Progenitor cell of endocrine pancreas (in vitro differentiated cells): ENCODE measurements around the gene ADD3. TPM values are rescaled to one million over a fixed set of nuclear protein-coding genes. Genes with fewer than 3 reads are reported as not detected.

Experiments used
- DNase-seq: peaks from one replicate; pipeline ENCODE4 v3.0.0; 2021; ENCODE audit warnings: low spot score; ENCODE audit not compliant: unreplicated experiment
- H3K27ac Mint-ChIP-seq: 2 replicates; pipeline ENCODE4 v1.8.0; 2021; ENCODE audit warnings: mild to moderate bottlenecking, moderate library complexity, mixed read lengths
- H3K27me3 Mint-ChIP-seq: 2 replicates; pipeline ENCODE4 v1.8.0; 2021; ENCODE audit warnings: mixed read lengths
- H3K36me3 Mint-ChIP-seq: 2 replicates; pipeline ENCODE4 v1.8.0; 2022; ENCODE audit warnings: mixed read lengths; ENCODE audit not compliant: insufficient read depth
- H3K4me1 Mint-ChIP-seq: 2 replicates; pipeline ENCODE4 v1.8.0; 2021; ENCODE audit warnings: low read depth, mixed read lengths
- H3K4me3 Mint-ChIP-seq: 2 replicates; pipeline ENCODE4 v1.8.0; 2021; ENCODE audit warnings: low read depth, mild to moderate bottlenecking, moderate library complexity, mixed read lengths
- H3K9me3 Mint-ChIP-seq: 2 replicates; pipeline ENCODE4 v1.8.0; 2021; ENCODE audit warnings: low read depth, mixed read lengths
- CTCF ChIP-seq: fragments of 200-600 bp; sonication (generic); IDR thresholded peaks from one replicate; pipeline ENCODE4 v1.5.0; 2021; ENCODE audit warnings: antibody characterized with exemption, mild to moderate bottlenecking; ENCODE audit not compliant: unreplicated experiment
- total RNA-seq: library from RNA; stranded (reverse); gene quantifications from 2 replicates; pipeline ENCODE4 v1.2.1, GENCODE V29; 2021

ADD3 gene
- total RNA-seq, 1 donor from 2014 or later, result 111 TPM

GRCh38 chr10:110172155-110172554, 164.4 kb downstream of the ADD3 start:
- Mint-ChIP-seq H3K4me1 (peaks cover 18% of the 10 kb centered on the region), H3K4me3 (no peak overlapping the region), H3K36me3 (no peaks in the 10 kb centered on the region), H3K27ac (no peak overlapping the region), H3K9me3 (no peaks in the 10 kb centered on the region), H3K27me3 (peaks cover 46% of the 10 kb centered on the region)
- TF ChIP-seq CTCF, result no peak
- no peak for DNase-seq

GRCh38 chr10:110174201-110174600, 166.4 kb downstream of the ADD3 start:
- Mint-ChIP-seq H3K4me1 (peaks cover 10% of the 10 kb centered on the region), H3K27ac (no peak overlapping the region), H3K4me3 (no peak overlapping the region), H3K9me3 (no peaks in the 10 kb centered on the region), H3K36me3 (no peaks in the 10 kb centered on the region), H3K27me3 (peaks cover 29% of the 10 kb centered on the region)
- no peak for DNase-seq
- no peak for TF ChIP-seq CTCF

- H3K27ac Mint-ChIP-seq, result no peak overlapping the region
- H3K36me3 Mint-ChIP-seq, result no peaks in the 10 kb centered on the region
- no peaks in the 10 kb centered on the region for H3K9me3 Mint-ChIP-seq
- peaks cover 7% of the 10 kb centered on the region for H3K4me1 Mint-ChIP-seq
- TF ChIP-seq CTCF, result no peak
- no peak overlapping the region for H3K4me3 Mint-ChIP-seq
- peaks cover 23% of the 10 kb centered on the region for H3K27me3 Mint-ChIP-seq
- no peak for DNase-seq
Measured at GRCh38 chr10:110174816-110175215, 167.0 kb downstream of the ADD3 start.

GRCh38 chr10:110175406-110175805, 167.6 kb downstream of the ADD3 start:
- TF ChIP-seq CTCF, result no peak
- Mint-ChIP-seq H3K9me3 (no peaks in the 10 kb centered on the region), H3K36me3 (no peaks in the 10 kb centered on the region), H3K27ac (no peak overlapping the region), H3K4me3 (no peak overlapping the region), H3K4me1 (peaks cover 4% of the 10 kb centered on the region), H3K27me3 (peaks cover 18% of the 10 kb centered on the region)
- DNase-seq, result no peak

GRCh38 chr10:110176141-110177030, 168.6 kb downstream of the ADD3 start:
- H3K4me3 Mint-ChIP-seq, result no peak overlapping the region

More at GRCh38 chr10:110176141-110177030, 168.6 kb downstream of the ADD3 start:
- Mint-ChIP-seq H3K27ac (no peak overlapping the region), H3K9me3 (no peaks in the 10 kb centered on the region), H3K36me3 (no peaks in the 10 kb centered on the region), H3K4me1 (peaks cover 2% of the 10 kb centered on the region), H3K27me3 (peaks cover 9% of the 10 kb centered on the region)
- no peak for TF ChIP-seq CTCF
- no peak for DNase-seq
